ENCODE measurements around the gene OR2F2. TPM values are rescaled to one million over a fixed set of nuclear protein-coding genes. Genes with fewer than 3 reads are reported as not detected.

Gene OR2F2, protein sequence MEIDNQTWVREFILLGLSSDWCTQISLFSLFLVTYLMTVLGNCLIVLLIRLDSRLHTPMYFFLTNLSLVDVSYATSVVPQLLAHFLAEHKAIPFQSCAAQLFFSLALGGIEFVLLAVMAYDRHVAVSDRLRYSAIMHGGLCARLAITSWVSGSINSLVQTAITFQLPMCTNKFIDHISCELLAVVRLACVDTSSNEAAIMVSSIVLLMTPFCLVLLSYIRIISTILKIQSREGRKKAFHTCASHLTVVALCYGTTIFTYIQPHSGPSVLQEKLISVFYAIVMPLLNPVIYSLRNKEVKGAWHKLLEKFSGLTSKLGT
- not detected in 2 replicates for total RNA-seq

DNA sequence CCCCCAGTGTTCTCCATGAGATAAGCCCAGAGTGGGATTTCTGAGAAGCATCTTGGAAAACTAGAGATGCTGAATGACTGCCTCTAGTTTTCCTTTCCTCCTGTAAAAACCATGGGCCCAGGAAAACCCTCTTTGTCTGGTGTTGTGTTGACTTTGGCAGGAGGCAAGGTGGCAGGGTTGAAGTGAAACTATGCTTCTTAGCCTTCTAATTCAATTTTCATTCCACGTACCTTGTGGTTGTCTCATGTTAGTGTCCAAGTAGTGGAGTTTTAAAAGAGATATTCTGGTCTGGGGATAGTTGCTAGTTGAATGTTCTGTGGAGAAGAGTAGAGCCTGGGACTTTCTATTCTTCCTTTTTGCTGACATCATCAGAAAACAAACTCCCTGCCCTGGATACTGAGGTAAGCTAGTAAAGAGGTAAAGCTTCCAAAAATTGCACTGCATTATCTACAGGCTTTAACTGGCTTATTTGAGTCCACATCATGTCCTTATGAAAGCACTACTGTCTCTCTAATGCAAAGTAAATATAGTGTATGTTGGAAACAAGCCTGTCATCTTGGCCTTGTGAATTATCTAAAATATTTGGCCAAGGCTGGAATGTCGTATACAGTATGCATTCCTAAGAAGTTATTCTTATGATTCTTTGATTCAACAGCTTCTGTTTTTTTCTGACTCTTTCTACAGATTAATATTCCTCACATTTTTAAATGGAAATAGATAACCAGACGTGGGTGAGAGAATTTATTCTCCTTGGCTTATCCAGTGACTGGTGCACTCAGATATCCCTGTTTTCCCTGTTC is at the start of gene OR2F2:
Gene OR2F2 (plus strand): TSS at position 708 of the 800 bp plus-strand sequence. CDS start 0 bp downstream, at position 708.

GRCh38 chr7:143901668-143902331 is 33.2 kb upstream of the OR2F2 start, which contains the start of gene TCAF1:
Gene TCAF1, minus strand, starts transcription at chr7:143902176. Its CDS starts 25,568 bp downstream, at chr7:143876608.

GRCh38 chr7:143954544-143954943 is 19.5 kb downstream of the OR2F2 start, which contains the start of gene OR2F1:
Gene OR2F1, plus strand, starts transcription at chr7:143954844. Its CDS starts 5,127 bp downstream, at chr7:143959971.

Other genes with a start within 250 kb of the OR2F2 start
- 0.18 and 2.2 TPM in 2 replicates for gene CTAGE6, start 177.5 kb upstream of the OR2F2 start, total RNA-seq
- gene TCAF1, start 33.1 kb upstream of the OR2F2 start, total RNA-seq, result 20.4 and 48.8 TPM in 2 replicates
- gene OR2F1, start 19.6 kb downstream of the OR2F2 start, total RNA-seq, result not detected in 2 replicates
- 0.09 TPM in 1 of 2 replicates, not detected in the other for gene OR6B1, start 65.1 kb downstream of the OR2F2 start, total RNA-seq
- gene OR2A5, start 113.7 kb downstream of the OR2F2 start, total RNA-seq, result not detected in 2 replicates
- not detected in 2 replicates for gene OR2A25, start 134.6 kb downstream of the OR2F2 start, total RNA-seq
- not detected in 2 replicates for gene OR2A12, start 151.0 kb downstream of the OR2F2 start, total RNA-seq
- not detected in 2 replicates for gene OR2A2, start 174.3 kb downstream of the OR2F2 start, total RNA-seq
- gene OR2A14, start 187.9 kb downstream of the OR2F2 start, total RNA-seq, result not detected in 2 replicates
- 0.18 and 0.56 TPM in 2 replicates for gene CTAGE4, start 248.2 kb downstream of the OR2F2 start, total RNA-seq